Left kidney (tissue), 8 donors: Measurements from ENCODE around the gene RABGGTB. TPM values are rescaled to one million over a fixed set of nuclear protein-coding genes. Genes with fewer than 3 reads are reported as not detected.
A peak's percentile ranks its signal among the peaks of the same experiment; 100 is the strongest.
"Not testable (repeated sequence)": the region's sequence is repeated elsewhere in the genome, so short reads cannot be mapped to it uniquely, and the experiment has no call there.

Source experiments
- DNase-seq: peaks from one replicate; pipeline ENCODE4 v3.0.0-alpha.2; 2013
- long read RNA-seq, 8 donors: transcript quantifications; one replicate each; lab custom pipeline, GENCODE V29; 2026
- polyA plus RNA-seq: library from polyadenylated mRNA; unstranded; fragments of 120-200 nt; gene quantifications from one replicate; pipeline ENCODE4 v1.2.1, GENCODE V29; 2013; ENCODE audit not compliant: insufficient read length

The RABGGTB gene
- 107 TPM for polyA plus RNA-seq
- long read RNA-seq, donor 1, transcript RABGGTB-201 (9 exons, 1,496 nt): major isoform, 11 of 44 reads
- long read RNA-seq, donor 1, partial matches to known transcripts: 28 of 44 reads
- long read RNA-seq, donor 1, other reads (novel, unspliced or antisense): 0 of 44 reads
- long read RNA-seq, donor 2, transcript RABGGTB-201 (9 exons, 1,496 nt): major isoform, 17 of 51 reads
- long read RNA-seq, donor 2, partial matches to known transcripts: 32 of 51 reads
- long read RNA-seq, donor 2, other reads (novel, unspliced or antisense): 0 of 51 reads
- long read RNA-seq, donor 3, transcript RABGGTB-201 (9 exons, 1,496 nt): major isoform, 6 of 39 reads
- long read RNA-seq, donor 3, partial matches to known transcripts: 27 of 39 reads
- long read RNA-seq, donor 3, other reads (novel, unspliced or antisense): 0 of 39 reads
- long read RNA-seq, donor 4, partial matches to known transcripts: 16 of 17 reads
- long read RNA-seq, donor 4, other reads (novel, unspliced or antisense): 0 of 17 reads
- long read RNA-seq, donor 5, transcript RABGGTB-203 (2 exons, 1,177 nt): minor isoform, 9 of 120 reads
- long read RNA-seq, donor 5, transcript RABGGTB-201 (9 exons, 1,496 nt): major isoform, 31 of 120 reads
- long read RNA-seq, donor 5, partial matches to known transcripts: 79 of 120 reads
- long read RNA-seq, donor 5, other reads (novel, unspliced or antisense): 0 of 120 reads
- long read RNA-seq, donor 6, transcript RABGGTB-203 (2 exons, 1,177 nt): minor isoform, 5 of 46 reads
- long read RNA-seq, donor 6, transcript RABGGTB-201 (9 exons, 1,496 nt): major isoform, 14 of 46 reads
- long read RNA-seq, donor 6, partial matches to known transcripts: 26 of 46 reads
- long read RNA-seq, donor 6, other reads (novel, unspliced or antisense): 0 of 46 reads
- long read RNA-seq, donor 7, transcript RABGGTB-201 (9 exons, 1,496 nt): major isoform, 24 of 108 reads
- long read RNA-seq, donor 7, transcript RABGGTB-203 (2 exons, 1,177 nt): minor isoform, 9 of 108 reads
- long read RNA-seq, donor 7, partial matches to known transcripts: 69 of 108 reads
- long read RNA-seq, donor 7, other reads (novel, unspliced or antisense): 0 of 108 reads
- long read RNA-seq, donor 8, transcript RABGGTB-203 (2 exons, 1,177 nt): major isoform, 5 of 9 reads
- long read RNA-seq, donor 8, partial matches to known transcripts: 0 of 9 reads
- long read RNA-seq, donor 8, other reads (novel, unspliced or antisense): 0 of 9 reads

DNA sequence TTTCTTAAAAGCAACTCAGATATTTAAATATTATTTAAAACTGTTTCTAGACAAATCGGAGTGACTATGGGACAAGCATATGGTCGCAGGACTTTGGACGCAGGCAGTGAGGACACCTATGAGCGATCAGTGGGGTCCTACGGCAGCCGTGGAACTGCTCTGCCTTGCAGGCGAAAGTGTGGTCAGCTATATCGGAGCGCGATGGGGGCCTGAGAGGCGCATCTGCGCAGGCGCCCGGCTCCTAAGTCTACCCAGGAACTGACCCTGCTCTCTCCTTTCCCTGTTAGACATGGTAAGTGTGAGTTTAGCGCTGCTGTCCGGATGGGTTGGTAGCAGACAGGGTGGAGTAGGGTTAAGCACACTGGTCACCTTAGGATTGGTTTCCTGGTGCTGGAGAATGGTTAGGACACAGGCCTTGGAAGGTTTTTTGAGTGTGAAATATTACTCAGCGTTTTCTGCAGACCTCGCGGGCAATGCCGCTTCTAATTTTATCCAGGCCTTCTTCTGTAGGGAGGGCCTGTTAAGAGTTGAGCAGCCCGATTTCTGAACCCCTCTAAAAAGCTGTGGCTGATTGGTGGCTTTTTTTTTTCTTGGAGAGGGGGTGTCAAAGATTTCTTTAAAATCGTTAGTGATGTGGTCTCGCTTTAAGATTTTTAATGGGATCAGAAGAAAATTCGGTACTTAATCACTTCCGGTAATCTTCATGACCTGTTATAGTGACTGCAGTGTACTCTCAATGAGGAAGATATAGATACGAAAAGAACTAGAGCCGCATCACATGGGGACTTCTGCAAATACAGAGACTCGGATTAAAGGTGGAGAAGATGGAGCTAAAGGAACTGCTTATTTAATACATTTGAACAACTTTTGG is at the start of gene RABGGTB:
Gene RABGGTB (plus strand): TSS at position 274 of the 871 bp plus-strand sequence. CDS start 16 bp downstream, at position 290.
- DNase-seq: peak; percentile 97

DNA sequence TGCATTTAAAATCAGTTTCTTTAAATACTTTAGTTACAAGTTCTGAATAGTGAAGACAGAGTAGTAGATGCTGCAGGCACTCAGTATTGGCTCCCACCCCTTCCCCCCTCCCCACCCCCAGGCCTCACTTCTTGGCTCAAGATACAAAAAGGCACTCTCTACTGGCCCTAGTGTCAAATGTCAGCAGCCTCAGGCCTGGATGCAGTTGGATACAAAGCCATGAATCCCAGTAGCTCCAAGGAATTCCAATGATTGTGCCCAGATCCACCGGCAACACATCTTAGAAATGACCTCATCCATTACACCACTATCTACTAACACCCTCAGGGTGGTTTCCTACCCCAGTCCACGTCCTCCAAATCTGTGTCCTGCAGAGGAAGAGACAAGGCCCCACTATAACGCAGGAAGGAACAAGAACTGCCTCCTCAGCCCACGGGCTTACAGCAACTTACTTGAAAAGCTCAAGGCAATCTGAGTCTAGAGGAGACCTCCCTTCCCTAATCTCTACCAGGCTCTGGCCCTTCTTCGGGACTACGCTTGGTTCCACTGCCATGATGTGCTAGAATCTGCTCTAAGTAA is 43.9 kb upstream of the RABGGTB start:
- DNase-seq: no peak

DNA sequence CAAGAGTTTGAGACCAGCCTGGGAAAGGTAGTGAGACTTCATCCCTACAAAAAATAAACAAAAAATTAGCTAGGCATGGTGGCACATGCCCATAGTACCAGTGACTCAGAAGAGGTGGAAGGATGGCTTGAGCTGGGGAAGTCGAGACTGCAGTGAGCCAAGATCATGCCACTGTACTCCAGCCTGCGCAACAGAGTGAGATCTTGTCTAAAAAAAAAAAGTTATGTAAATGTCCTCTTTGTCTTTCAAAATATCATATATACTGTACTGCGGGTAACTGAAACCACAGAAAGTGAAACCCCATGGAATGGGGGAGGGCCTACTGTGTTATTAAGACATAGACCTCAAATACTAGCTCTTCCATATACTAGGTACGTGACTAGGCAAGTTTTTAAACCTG is 40.8 kb upstream of the RABGGTB start:
- no peak for DNase-seq

DNA sequence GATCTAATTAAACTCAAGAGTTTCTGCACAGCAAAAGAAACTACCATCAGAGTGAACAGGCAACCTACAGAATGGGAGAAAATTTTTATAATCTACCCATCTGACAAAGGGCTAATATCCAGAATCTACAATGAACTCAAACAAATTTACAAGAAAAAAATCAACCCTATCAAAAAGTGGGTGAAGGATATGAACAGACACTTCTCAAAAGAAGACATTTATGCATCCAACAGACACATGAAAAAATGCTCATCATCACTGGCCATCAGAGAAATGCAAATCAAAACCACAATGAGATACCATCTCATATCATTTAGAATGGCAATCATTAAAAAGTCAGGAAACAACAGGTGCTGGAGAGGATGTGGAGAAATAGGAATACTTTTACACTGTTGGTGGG is 28.8 kb upstream of the RABGGTB start:
- not testable (repeated sequence) for DNase-seq

DNA sequence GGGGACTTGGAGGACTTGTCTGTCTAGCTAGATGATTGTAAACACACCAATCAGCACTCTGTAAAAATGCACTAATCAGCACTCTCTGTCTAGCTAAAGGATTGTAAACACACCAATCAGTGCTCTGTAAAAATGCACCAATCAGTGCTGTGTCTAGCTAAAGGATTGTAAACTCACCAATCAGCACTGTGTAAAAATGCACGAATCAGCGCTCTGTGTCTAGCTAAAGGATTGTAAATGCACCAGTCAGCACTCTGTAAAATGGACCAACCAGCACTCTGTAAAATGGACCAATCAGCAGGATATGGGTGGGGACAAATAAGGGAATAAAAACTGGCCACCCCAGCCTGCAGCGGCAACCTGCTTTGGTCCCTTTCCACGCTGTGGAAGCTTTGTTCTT is 27.5 kb upstream of the RABGGTB start:
- DNase-seq: not testable (repeated sequence)

DNA sequence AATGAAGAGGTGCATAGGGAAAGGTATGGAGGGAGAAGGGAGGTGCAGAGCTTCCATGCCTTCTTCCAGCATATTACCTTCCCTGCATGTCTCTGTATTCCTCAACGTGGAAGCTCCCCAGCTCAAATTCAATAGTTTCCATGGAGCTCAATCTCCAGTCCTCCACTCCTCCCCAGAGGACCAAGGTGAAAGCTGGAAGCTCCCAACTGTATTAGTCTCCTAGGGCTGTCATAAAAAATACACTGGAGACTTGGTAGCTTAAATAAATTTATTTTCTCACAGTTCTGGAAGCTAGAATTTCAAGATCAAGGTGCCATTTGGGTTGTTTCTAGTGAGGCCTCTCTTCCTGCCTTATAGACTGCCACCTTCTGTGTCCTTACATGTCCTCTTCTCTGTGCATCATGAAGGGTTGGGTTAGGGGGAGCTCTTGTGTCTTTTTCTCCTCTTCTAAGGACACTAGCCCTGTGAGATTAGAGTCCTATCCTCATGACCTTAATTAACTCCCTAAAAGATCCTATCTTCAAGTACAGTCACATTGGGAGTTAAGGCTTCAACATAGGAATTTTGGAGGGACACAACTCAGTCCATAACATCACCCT is 21.9 kb upstream of the RABGGTB start:
- DNase-seq: no peak

DNA sequence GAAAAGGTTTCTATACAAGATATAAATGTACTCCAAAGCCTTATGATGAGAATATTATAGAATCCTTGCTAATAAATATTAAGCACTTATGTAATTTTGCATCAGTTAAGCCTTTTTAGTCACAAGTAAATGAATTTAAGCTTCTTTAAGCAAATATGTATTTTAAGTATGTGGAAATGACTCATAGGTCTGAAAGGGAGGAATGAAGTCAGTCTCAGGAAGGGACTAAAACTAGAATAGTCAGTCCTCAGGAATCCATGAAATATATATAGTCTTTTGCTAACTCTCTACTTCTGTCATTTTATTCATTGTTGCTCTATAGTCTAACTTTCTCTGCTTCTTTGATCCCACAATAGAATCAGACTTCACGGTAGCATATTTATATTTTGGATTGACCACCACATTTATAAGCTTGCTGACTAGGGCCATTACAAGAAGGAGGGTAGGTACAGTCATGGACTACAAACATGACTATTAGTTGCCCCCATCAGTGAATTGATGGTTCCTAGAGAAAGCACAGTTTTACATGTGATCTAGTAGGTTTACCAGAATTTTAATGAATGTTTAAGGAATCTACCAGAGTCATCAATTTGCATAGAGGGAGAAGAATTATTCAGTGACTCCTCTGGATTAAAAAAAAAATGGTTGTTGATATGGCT is 20.2 kb upstream of the RABGGTB start:
- no peak for DNase-seq

DNA sequence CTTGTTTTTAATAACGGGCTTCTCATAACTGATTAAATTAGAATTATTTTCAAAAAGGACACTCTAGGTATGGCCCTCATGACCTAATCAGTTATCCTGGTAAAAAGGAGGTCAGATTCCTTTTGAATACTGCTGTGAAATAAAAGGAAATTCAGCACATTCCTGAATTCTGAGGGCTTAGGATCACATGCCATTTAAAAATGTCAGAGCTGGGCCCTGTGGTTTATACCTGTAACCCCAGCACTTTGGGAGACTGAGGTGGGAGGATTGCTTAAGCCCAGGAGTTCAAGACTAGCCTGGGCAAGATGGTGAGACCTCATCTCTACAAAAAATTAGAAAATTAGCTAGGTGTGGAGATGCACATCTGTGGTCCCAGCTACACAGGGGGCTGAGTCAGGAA is 18.0 kb upstream of the RABGGTB start:
- DNase-seq: no peak

DNA sequence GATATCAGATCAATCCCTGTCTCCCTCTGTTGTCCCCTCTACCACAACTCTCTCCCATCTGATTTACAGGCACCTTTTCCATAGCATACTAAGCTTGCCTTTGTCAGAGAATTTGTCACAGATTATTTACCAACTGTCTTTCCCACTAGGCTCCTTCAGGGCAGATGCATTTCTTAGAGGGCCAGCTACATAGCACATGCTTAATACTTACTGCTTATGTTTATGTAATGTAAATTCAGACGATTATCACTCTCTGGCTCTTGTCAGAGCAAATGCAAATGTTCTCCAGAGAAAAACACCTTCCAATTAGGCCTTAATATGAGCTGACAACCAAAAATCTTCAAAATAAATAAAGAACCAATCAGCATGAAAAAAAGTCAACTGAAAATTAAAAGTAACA is 15.3 kb upstream of the RABGGTB start:
- no peak for DNase-seq

DNA sequence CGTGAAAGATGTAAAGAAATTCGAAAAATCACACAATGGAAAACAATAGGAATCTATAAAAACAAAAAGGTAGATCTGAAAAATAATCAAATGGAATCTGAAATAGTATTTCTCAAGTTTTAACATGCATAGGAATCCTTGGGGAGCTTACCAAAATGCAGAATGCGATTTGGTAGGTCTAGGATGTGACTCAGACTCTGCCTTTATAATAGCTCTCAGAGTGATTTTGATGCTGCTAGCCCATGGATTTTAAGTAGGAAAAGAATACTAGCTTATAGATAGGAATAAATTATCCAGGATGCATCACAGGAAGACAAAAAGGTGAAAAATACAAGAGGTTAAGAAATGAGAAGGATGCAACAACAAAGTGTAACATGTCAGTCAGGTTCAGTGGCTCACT is 14.1 kb upstream of the RABGGTB start:
- no peak for DNase-seq

DNA sequence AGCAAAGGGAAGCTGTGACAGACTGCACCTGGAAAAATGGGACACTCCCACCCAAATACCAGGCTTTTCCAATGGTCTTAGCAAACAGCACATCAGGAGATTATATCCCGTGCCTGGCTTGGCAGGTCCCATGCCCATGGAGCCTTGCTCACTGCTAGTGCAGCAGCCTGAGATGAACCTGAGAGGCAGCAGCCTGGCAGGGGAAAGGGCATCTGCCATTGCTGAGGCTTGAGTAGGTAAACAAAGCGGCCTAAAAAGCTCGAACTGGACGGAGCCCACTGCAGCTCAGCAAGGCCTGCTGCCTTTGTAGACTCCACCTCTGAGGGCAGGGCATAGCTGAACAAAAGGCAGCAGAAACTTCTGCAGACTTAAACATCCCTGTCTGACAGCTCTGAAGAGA is 8.2 kb upstream of the RABGGTB start:
- DNase-seq: not testable (repeated sequence)

DNA sequence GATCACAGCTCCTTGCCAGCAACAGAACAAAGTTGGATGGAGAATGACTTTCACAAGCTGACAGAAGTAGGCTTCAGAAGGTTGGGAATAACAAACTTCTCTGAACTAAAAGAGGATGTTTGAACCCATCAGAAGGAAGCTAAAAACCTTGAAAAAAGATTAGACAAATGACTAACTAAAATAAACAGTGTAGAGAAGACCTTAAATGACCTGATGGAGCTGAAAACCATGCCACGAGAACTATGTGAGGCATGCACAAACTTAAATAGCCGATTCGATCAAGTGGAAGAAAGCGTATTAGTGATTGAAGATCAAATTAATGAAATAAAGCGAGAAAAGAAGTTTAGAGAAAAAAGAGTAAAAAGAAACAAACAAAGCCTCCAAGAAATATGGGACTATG is 7.4 kb upstream of the RABGGTB start:
- DNase-seq: not testable (repeated sequence)

DNA sequence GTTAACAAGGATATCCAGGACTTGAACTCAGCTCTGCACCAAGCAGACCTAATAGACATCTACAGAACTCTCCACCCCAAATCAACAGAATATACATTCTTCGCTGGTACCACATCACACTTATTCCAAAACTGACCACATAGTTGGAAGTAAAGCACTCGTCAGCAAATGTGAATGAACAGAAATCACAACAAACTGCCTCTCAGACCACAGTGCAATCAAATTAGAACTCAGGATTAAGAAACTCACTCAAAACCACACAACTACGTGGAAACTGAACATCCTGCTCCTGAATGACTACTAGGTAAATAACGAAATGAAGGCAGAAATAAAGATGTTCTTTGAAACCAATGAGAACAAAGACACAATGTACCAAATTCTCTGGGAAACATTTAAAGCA is 5.9 kb upstream of the RABGGTB start:
- not testable (repeated sequence) for DNase-seq

DNA sequence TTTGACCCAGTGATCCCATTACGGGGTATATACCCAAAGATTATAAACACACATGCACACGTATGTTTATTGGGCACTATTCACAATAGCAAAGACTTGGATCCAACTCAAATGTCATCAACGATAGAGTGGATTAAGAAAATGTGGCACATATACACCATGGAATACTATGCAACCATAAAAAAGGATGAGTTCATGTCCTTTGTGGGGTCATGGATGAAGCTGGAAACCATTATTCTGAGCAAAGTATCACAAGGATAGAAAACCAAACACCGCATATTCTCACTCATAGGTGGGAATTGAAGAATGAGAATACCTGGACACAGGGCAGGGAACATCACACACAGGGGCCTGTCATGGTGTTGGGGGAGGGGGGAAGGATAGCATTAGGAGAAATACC is 2.1 kb upstream of the RABGGTB start:
- DNase-seq: not testable (repeated sequence)

DNA sequence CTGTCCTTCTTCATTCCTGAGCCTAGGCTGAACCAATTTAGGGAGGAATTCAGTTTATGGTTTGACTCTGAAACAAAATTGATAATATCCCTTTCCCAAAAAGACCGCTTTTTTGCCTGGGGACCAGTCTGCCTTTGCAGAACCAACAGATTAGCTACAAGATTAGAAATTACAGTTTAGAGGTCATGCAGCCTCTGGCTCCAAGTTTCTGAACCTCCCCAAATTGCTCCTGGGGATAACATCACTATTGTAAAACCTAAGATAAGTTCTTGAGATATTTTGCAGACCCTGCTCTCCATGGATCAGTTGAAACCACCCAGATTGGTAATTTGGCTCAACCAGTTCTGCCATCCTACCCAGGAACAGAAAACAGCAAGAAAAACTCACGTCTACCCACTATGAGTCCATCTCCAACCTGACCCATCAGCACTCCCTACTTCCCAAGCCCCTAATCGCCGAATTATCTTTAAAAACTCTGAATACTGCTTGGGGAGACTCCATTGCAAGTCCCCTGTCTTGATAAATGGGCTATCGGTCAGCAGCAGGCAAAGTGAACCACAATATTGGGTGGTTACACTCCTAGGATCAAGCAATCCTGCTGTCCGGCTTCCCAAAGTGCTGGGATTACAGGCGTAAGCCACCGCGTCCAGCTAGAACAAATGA is 605 bp upstream of the RABGGTB start:
- no peak for DNase-seq

DNA sequence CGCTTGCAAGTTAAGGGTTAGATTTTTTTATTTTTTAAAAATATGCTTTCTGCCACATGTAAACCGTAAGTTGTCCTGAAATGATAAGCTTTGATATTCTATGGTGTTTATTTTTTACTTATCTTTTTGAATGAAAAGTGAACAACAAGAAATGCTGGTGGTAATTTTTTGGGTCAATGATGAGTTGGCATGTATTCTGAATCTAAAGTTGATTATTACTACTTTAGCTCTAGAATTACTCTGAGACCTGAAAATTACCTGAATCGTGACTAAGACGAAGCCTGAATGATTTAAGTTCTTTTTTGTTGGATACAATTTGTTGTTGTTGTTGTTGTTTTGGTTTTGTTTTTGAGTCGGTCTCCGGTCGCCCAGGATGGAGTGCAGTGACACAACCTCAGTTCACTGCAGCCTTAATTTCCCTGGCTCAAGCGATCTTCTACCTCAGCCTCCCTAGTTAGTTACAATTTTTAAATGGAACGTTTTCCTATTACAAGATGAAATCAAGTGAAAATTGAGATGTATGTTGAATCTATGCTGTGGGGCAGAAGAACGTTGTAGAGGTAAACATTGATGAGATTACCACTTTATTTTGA is 941 bp downstream of the RABGGTB start:
- no peak for DNase-seq

DNA sequence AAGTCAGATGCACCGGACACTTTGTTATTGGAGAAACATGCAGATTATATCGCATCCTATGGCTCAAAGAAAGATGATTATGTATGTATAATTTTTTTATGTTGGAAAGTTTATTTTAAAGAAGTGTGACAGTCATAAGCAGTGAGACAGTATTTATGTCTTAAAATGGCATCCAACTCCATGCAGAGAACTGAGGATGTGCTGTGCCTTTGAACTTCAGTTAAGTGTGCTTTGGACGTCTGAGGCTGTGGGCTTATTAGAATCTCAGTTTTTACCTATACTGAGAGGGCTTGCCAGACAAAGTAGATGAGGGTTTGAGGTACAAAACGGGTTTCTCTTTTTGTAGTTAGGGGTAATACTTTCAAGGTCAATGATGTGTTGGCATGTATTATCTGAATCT is 1.5 kb downstream of the RABGGTB start:
- no peak for DNase-seq

DNA sequence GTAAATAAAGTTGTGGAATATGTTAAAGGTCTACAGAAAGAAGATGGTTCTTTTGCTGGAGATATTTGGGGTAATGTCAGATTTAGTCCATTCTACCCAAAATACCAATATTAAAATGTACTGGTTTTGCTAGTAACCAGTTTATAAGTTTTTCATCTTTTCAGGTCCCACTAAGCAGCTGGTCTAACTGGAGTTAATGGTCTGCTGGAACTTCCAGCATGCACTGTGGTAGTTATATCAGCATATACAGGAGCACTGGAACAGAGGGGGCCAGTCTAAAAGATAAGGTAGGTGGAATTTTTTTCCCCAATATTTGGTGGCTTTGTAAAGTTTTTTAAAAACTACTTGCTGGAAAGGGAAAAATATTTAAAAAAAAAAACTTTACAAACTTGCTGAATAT is 3.9 kb downstream of the RABGGTB start:
- DNase-seq: no peak

DNA sequence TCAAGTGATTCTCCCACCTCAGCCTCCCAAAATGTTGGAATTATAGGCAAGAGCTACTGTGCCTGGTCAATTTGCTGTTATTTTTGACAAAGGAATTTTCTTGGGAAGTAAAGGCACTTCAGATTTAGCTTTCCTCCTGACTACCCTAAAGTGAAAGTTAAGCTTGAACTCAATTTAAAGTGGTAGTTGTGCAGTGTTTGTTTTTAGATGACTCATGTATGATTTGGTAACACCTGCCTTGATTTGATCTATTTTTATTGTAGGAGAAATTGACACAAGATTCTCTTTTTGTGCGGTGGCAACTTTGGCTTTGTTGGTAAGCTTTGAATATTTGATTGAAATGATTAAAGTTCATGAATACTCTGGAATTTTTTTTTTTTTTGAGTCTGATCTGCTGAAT is 5.0 kb downstream of the RABGGTB start:
- DNase-seq: no peak
